Adrenal gland (tissue), 5 donors: ENCODE data around the gene DHH.

Experiments
- POLR2A ChIP-seq, 2 donors: fragments of 450-650 bp; IDR thresholded peaks; one replicate each; pipeline ENCODE4 v1.6.1; 2017; ENCODE audit warnings: antibody characterized with exemption in 2 of 2, mild to moderate bottlenecking in 2 of 2, moderate library complexity in 1 of 2
- TF ChIP-seq, protein P1 (sequence below), 6 experiments: fragments of 450-650 bp in 4 of 6; fragments of 200-600 bp in 2 of 6; sonication (generic) in 1 of 6; IDR thresholded peaks; 1 replicate in 5 of 6; 2 replicates in 1 of 6; pipeline versions ENCODE4 v1.5.1 to v1.8.0; 2016 to 2021; ENCODE audit warnings: antibody characterized with exemption in 6 of 6, mild to moderate bottlenecking in 2 of 6, moderate library complexity in 1 of 6
- donor health status: DM: no; HTN: no; CAD: no.

GRCh38 chr12:49055092-49055491 lies 39.5 kb downstream of the DHH start:
- TF ChIP-seq, protein P1, sequence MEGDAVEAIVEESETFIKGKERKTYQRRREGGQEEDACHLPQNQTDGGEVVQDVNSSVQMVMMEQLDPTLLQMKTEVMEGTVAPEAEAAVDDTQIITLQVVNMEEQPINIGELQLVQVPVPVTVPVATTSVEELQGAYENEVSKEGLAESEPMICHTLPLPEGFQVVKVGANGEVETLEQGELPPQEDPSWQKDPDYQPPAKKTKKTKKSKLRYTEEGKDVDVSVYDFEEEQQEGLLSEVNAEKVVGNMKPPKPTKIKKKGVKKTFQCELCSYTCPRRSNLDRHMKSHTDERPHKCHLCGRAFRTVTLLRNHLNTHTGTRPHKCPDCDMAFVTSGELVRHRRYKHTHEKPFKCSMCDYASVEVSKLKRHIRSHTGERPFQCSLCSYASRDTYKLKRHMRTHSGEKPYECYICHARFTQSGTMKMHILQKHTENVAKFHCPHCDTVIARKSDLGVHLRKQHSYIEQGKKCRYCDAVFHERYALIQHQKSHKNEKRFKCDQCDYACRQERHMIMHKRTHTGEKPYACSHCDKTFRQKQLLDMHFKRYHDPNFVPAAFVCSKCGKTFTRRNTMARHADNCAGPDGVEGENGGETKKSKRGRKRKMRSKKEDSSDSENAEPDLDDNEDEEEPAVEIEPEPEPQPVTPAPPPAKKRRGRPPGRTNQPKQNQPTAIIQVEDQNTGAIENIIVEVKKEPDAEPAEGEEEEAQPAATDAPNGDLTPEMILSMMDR (IDR thresholded peaks at IDR 0.05), result no peak
- TF ChIP-seq POLR2A (IDR thresholded peaks at IDR 0.05), result no peak
